Lung (tissue), 12 donors: ENCODE results near the gene ST6GALNAC5. TPM values are rescaled to one million over a fixed set of nuclear protein-coding genes. Genes with fewer than 3 reads are reported as not detected.
"Not testable (repeated sequence)": the region's sequence is repeated elsewhere in the genome, so short reads cannot be mapped to it uniquely, and the experiment has no call there.

Source experiments
- ATAC-seq: fragments of 200-7000 bp; cut with Tn5 transposase; one replicate; pipeline ENCODE4 v1.9.1; 2020; ENCODE audit warnings: moderate number of reproducible peaks; ENCODE audit not compliant: insufficient read depth, low FRiP score
- DNase-seq, 3 donors: peaks; one replicate each; pipeline ENCODE4 v3.0.0-alpha.2; 2013 to 2017
- H3K27ac ChIP-seq, 2 donors: one replicate each; pipeline ENCODE4 v1.5.1; 2013; ENCODE audit warnings: mild to moderate bottlenecking in 2 of 2, moderate library complexity in 2 of 2, control low read depth in 1 of 2, inconsistent platforms in 1 of 2, low read depth in 1 of 2, low read length in 1 of 2
- H3K27me3 ChIP-seq, 3 donors: one replicate each; pipeline ENCODE4 v1.5.1; 2013; ENCODE audit warnings: low read length in 2 of 3; ENCODE audit not compliant: control insufficient read depth in 3 of 3, insufficient read depth in 3 of 3
- H3K36me3 ChIP-seq, 4 donors: one replicate each; pipeline ENCODE4 v1.5.1; 2013; ENCODE audit warnings: low read length in 4 of 4, mild to moderate bottlenecking in 1 of 4, moderate library complexity in 1 of 4; ENCODE audit not compliant: control insufficient read depth in 4 of 4, insufficient read depth in 4 of 4
- H3K4me1 ChIP-seq, 5 donors: one replicate each; pipeline ENCODE4 v1.5.1; 2013; ENCODE audit warnings: low read length in 5 of 5, mild to moderate bottlenecking in 2 of 5, moderate library complexity in 1 of 5; ENCODE audit not compliant: control insufficient read depth in 5 of 5, insufficient read depth in 5 of 5
- H3K4me3 ChIP-seq: one replicate; pipeline ENCODE4 v1.5.1; 2013; ENCODE audit warnings: mild to moderate bottlenecking, control low read depth, moderate library complexity
- H3K9ac ChIP-seq, 2 donors: one replicate each; pipeline ENCODE4 v1.5.1; 2013; ENCODE audit warnings: low read length in 2 of 2, control low read depth in 1 of 2; ENCODE audit not compliant: insufficient read depth in 1 of 2
- H3K9me3 ChIP-seq, 4 donors: one replicate each; pipeline ENCODE4 v1.5.1; 2013; ENCODE audit warnings: low read length in 3 of 4, mild to moderate bottlenecking in 1 of 4, moderate library complexity in 1 of 4; ENCODE audit not compliant: control insufficient read depth in 4 of 4, insufficient read depth in 3 of 4
- WGBS, 2 donors: extraction: QIAGEN DNeasy Blood & Tissue Kit; methylation state at CpG; one replicate each; pipeline ENCODE4 v1.1.7; 2013; 5-methylcytosine and 5-hydroxymethylcytosine counted together
- polyA plus RNA-seq, 2 donors: library from polyadenylated mRNA; stranded (reverse); fragments of 200-250 nt; gene quantifications; one replicate each; pipeline ENCODE4 v1.2.1, GENCODE V29; 2013
- total RNA-seq, 2 donors: library from RNA; depleted of rRNA in 1 of 2; stranded (reverse); fragments of >200 nt in 1 of 2; gene quantifications; one replicate each; pipeline ENCODE4 v1.2.1, GENCODE V29; 2014 to 2021
- TF ChIP-seq, protein P1 (sequence below): IDR thresholded peaks from 2 replicates; pipeline ENCODE4 v1.5.1; 2012; ENCODE audit warnings: mild to moderate bottlenecking; ENCODE audit errors: control extremely low read depth, extremely low read depth
- donor health status: control.
- donor health status: control.
- donor health status: Bipolar disorder and iron deficiency.
- donor health status: healthy.
- donor health status: DM: yes; HTN: yes; CAD: no.

ST6GALNAC5 gene
- total and polyA plus RNA-seq, 4 donors = 3.6 to 45.8 (median 15.9) TPM

DNA sequence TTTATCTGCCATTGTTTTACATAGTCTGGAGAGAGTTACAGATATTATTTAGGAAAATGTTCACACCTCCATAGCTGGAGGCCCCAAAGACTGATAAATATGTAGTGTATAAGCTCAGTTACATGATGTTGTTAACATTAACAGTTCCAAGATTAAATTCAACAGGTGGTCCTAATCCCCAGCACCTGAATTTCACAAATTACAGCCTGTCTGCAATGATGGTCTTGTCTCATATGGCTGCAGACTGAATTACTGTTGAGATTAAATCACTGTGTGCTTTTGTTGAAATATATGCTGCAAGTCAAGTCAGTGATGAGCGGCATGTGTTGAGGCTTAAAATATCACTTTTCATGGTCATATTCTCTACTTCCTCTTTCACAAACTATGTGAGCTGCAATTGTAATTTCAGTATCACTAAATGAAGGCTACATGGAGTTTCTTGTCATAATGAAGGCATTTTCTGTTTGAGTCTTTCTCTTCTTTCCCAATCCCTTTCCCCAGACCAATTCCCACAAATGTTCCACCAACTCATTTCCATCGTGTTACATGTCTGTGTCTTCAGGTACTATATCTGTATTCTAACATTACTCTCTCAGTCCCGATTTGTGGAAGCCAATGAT lies 4.2 kb downstream of the ST6GALNAC5 start:
- H3K9me3 ChIP-seq = peaks cover 0 to 7% (median 0%) of the 10 kb centered on the region in 4 donors
- H3K4me3 ChIP-seq = no peak overlapping the region
- H3K36me3 ChIP-seq = no peaks in the 10 kb centered on the region
- no peak overlapping the region for H3K27ac ChIP-seq
- TF ChIP-seq, protein P1, sequence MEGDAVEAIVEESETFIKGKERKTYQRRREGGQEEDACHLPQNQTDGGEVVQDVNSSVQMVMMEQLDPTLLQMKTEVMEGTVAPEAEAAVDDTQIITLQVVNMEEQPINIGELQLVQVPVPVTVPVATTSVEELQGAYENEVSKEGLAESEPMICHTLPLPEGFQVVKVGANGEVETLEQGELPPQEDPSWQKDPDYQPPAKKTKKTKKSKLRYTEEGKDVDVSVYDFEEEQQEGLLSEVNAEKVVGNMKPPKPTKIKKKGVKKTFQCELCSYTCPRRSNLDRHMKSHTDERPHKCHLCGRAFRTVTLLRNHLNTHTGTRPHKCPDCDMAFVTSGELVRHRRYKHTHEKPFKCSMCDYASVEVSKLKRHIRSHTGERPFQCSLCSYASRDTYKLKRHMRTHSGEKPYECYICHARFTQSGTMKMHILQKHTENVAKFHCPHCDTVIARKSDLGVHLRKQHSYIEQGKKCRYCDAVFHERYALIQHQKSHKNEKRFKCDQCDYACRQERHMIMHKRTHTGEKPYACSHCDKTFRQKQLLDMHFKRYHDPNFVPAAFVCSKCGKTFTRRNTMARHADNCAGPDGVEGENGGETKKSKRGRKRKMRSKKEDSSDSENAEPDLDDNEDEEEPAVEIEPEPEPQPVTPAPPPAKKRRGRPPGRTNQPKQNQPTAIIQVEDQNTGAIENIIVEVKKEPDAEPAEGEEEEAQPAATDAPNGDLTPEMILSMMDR = no peak
- peaks cover 0 to 19% (median 0%) of the 10 kb centered on the region in 3 donors for H3K27me3 ChIP-seq
- no peak overlapping the region for H3K9ac ChIP-seq
- 72 to 78% methylated on average over 3 of the region's 3 CpGs for WGBS, 2 donors
- DNase-seq (no peak), ATAC-seq (no peak)
- peaks cover 0 to 10% (median 4%) of the 10 kb centered on the region in 5 donors for H3K4me1 ChIP-seq

DNA sequence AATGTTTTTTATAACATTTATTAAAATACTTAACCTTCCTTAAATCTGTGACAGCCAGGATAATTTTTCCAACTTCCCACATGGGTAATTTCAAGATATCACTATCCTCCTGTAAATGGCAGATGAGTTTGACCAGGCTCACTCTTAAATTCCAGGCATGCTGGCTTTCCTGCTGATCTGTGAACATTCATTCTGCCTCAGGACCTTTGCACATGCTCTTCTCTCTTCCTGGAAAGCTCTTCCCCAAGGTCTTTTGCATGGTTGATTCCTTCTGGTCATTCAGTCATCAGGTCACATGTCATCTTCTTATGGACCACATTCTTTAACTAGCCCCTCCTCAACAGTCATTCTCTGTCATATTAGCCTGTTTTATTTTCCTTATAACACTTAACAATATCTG lies 5.7 kb downstream of the ST6GALNAC5 start:
- no peaks in the 10 kb centered on the region for H3K36me3 ChIP-seq
- H3K4me3 ChIP-seq = no peak overlapping the region
- peaks cover 0 to 8% (median 0%) of the 10 kb centered on the region in 4 donors for H3K9me3 ChIP-seq
- peaks cover 0 to 10% (median 0%) of the 10 kb centered on the region in 5 donors for H3K4me1 ChIP-seq
- DNase-seq (no peak), ATAC-seq (no peak)
- H3K27ac ChIP-seq = no peak overlapping the region
- TF ChIP-seq, protein P1 = no peak
- no peak overlapping the region for H3K9ac ChIP-seq
- peaks cover 0 to 16% (median 0%) of the 10 kb centered on the region in 3 donors for H3K27me3 ChIP-seq

DNA sequence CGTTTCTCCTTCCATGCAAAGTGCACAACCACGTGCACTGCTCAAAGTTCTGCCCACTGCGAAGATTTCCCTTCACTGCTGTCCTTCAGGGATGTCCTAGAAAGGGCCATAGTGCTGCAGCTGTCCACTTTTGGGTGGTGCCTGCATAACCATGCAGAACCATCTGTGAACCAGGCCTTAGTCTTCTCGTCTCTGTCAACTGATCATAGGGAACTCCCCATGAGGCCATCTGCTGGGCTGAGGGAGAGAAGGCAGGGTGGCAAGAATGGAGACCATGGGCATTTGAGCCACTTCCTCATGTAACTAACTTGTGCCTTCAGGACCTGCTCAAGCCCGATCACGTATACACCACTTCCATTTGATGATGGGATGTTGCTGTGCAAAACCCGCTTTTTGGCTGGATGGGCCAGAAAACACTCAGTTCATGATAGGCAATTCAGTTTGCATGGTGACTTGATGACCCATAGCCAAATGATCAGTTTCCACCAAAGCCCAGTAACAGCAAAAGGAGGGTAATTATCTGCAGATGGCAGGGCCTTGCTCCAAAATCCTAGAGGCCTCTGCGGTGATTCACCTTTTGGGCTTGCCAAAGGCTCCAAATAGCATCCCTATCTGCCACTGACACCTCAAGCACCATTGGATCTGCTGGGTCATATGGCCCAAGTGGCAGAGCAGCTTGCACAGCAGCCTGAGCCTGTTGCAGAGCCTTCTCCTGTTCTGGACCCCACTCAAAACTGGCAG lies 9.5 kb downstream of the ST6GALNAC5 start:
- peaks cover 0 to 2% (median 0%) of the 10 kb centered on the region in 4 donors for H3K9me3 ChIP-seq
- H3K9ac ChIP-seq = no peak overlapping the region
- H3K36me3 ChIP-seq = no peaks in the 10 kb centered on the region
- no peaks in the 10 kb centered on the region for H3K27me3 ChIP-seq
- no peak for DNase-seq
- H3K4me1 ChIP-seq = no peaks in the 10 kb centered on the region
- WGBS, 2 donors = 94 to 95% methylated on average over 8 of the region's 8 CpGs
- no peak overlapping the region for H3K4me3 ChIP-seq
- H3K27ac ChIP-seq = no peak overlapping the region
- ATAC-seq = no peak
- TF ChIP-seq, protein P1 = no peak

DNA sequence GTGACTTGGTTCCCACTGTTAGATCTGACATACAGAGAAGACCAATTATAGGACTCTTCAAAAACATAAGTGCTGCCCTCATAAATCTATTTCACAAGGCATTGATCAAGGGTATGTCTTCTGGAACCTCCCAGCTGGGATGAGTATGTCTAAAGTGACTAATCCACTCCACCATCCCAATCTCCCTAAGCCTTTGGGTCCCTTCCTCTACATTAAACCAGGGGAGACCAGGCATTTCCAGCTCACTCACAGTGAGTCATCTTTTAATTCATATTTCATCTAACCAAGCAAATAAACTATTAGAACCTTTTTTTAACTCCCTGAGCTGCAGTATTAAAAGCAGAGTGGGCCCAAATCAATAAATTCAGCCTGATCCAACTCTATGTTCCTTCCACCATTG lies 11.7 kb downstream of the ST6GALNAC5 start:
- not testable (repeated sequence) for H3K4me1 ChIP-seq, H3K36me3 ChIP-seq, DNase-seq, H3K27ac ChIP-seq, H3K9me3 ChIP-seq, H3K9ac ChIP-seq, ATAC-seq, H3K27me3 ChIP-seq, H3K4me3 ChIP-seq
